ENCODE data around the gene ZIC1.

Gene ZIC1

GRCh38 chr3:147422601-147423536, 13.7 kb downstream of the ZIC1 start:
- DNase-seq (ENCODE audit: low read depth in 2 of 2) = no peak

DNA sequence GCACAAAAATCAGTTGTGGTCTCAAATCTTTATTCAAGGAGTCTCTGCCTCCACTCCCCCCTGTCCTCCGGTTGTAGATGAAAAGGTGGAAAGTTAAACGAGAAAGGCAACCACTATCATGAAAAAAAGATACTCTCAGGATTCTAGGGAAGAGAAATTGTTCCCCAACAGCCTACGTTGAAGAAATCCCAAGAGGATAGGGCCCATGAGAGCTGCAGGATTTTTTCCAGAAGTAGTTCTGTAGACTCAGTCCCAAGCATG, 14.3 kb downstream of the ZIC1 start:
- DNase-seq (ENCODE audit: low read depth in 2 of 2) = no peak

GRCh38 chr3:147423798-147424580, 14.8 kb downstream of the ZIC1 start:
- no peak for DNase-seq (ENCODE audit: low read depth in 2 of 2)

DNA sequence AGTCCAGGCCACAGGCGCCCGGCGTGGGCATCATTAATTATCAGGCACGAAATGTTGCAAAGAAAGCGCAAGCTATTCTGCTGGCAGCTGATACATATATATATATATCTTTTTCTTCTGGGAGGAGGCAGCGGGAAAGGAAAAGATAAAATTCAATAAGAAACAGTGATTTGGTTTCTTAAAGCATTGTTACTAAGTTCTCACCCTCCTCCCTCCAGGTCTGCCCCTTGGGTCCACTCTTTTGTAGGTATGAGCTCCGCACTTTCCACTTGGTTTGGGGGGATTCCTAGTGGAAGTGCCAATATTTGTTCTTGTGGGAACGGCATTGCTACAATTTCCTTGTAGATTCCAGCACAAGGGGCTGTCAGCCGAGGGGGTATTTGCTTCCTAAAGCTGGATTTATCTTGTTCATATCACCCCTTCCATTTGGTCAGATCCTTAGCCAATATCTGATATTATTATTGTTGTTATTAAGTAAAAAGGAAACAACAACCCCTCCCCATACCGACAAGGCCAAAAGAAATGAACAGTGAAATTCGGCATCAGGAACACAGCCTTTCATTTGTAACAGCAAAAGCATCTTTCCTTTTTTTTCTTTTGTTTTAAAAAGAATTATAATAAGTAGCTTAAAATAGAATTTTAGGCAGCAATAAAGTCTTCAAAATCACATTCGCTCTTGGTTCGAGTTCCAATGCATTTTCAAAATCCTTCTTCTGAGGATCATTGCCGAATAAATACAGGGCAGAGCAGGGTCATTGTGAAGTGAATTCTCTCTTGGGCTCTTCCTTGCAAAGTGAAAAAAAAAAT, 15.6 kb downstream of the ZIC1 start:
- no peak for DNase-seq (ENCODE audit: low read depth in 2 of 2)

DNA sequence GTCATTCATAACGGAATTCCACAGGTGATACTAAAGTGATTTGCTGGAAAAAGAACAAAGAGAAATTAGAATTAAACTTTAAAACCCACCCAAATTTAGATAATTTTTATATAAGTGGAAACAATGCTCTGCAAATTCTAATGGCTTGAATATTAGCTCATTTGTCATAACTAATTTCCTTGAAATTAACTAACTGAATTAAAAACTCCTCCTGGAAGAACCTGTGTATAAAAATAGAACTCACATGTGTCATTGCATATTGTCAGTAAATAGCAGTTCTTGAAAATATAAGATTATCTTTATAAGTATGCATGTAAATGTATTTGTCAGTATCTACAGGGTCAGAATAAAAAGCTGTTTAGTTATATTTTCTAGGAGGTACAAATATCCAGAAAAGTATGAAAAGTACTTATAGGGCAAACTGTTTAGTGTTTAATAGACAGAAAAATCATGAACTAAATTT, 16.3 kb downstream of the ZIC1 start:
- no peak for DNase-seq (ENCODE audit: low read depth in 2 of 2)

GRCh38 chr3:147426931-147427330, 17.8 kb downstream of the ZIC1 start:
- DNase-seq (ENCODE audit: low read depth in 2 of 2) = no peak

DNA sequence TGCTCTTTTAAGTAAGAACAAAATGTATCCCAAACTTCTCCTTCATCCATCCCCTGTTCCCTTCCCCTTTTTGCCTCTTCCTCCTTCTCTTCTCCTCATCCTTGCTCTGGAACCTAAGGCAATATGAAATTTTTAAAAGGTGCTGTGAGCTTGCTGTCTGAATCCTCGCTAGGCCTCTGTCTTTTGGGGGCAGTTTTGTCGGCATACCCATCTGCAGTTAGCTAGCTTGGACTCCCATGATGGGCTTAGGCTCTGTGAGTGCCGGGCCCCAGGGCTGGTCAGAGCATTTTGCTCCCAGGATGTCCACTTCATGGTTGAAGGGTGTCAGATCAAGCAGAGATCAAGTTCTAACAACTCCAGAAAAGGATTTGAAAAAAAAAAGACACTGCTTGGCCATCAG, 18.6 kb downstream of the ZIC1 start:
- DNase-seq (ENCODE audit: low read depth in 2 of 2) = no peak

DNA sequence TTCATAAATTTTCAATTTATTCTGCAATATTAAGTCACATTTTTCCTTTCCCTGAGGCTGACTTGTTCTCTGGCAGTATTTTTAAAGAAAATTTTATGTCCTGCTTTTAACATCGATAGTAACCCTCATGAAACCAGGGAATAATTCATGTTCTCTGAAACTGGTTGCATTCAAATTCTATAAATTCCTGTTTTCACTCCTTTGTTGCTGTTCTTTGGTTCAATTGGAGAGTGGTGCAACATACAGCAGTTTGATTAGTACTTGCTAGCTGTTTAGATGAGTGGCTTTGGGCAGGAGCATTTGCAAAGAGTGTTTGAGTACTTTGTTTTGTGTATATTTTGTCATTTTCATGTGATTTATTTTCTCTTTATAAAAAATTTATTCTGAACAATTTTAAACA, 19.2 kb downstream of the ZIC1 start:
- no peak for DNase-seq (ENCODE audit: low read depth in 2 of 2)

DNA sequence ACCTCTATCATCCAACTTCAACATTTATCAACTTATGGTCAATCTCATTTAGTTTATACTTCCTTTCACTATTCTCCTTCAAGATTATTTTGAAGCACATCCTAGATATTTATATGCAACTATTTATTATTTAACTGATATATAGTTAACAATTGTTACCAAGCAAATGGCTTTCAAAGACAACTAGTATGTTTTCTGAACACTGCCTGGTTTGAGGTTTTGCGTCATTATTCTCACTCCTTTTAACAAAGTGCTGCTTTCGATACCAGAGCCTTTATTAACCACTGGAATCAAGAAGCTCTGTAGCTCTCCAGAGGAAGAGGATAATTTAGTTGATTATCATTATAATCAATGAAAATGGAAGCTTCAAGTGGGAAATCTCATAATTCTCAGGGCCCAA, 19.6 kb downstream of the ZIC1 start:
- DNase-seq (ENCODE audit: low read depth in 2 of 2) = no peak

DNA sequence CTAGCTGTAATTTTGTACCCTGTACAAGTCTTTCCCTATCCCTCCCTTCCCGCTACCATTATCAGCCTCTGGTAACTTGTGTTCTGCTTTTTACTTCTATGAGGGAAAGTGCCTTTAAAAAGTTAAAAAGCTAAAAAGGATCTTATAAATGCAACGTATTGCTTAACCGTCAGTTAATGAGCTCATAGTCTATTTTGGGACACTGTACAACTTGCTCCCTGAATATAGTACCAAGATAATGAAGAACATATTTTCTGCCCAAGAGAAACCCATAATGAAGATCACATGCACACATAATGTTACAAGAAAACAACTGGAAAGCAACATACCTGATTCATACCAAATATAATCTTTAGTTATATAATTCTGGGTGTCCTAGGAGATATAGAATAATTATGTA, 22.6 kb downstream of the ZIC1 start:
- no peak for DNase-seq (ENCODE audit: low read depth in 2 of 2)

GRCh38 chr3:147447224-147447623, 38.1 kb downstream of the ZIC1 start:
- no peak for DNase-seq (ENCODE audit: low read depth in 2 of 2)

DNA sequence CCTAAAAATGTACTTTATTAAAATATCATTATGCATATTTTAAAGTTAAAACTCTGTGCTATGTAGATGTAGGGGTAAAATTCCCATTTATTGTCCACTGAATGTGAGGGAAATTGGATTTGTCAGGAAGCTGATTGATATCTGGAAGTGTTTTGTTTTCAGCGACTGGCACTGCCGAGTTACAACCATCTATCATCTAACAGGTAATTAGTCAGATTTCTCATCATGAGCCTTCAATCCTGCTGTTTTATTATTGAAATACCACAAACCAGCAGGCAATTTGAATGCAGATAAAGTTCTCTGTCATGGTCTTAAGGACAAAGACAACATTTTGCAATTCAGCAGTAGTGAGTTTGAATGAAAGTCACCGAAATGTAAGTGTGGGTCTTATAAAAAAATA, 40.5 kb downstream of the ZIC1 start:
- no peak for DNase-seq (ENCODE audit: low read depth in 2 of 2)

DNA sequence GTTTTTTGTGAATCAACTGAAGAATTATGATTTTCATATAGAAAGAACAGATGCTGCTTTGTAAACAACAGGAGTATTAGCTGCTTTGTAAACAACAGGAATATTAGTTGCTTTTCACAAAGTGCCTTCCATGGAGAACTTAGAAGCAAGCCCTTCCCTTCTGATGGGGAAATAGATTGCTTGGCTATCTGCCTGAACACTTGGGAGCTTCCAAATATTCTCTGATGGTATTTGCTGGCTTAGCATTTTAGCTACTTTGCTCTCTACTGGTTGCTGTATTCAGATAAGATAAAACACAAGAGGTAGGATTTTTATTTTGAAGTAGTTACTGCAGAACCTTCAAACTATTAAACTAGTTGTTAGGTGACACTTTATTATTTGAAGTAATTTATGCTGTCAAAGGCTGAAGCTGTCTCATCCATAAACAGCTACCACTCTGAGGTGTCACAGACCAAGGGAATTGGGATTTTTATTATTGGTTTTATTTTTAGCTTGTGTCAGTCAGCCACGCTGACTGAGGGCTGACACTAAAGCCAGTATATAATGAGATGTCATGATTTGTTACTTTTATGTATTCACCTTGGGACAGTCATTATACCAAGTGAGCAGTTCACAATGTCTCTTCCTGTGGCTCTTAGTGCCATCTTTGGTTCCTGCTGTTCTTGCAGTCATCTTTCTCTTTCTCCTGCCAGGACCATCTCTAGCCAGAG, 50.0 kb downstream of the ZIC1 start:
- no peak for DNase-seq (ENCODE audit: low read depth in 2 of 2)

DNA sequence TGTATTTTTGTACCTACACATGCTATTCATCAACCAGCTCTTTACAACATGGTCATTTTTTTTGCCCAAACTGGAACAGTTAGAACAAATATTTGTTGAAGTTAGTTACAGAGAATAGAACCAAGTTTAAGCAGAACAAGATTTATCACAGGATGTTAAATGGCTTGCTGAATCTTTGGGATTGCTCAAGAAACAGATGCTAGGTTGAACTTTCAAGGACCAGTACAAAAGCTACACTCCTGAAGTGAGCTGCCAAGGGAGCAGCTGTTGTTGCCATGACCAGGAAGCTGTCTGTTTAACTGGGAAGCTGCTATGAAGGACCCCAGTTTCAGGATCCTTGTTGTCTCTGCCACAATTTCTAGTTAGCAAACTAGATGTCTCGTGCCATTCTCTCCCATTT, 53.7 kb downstream of the ZIC1 start:
- DNase-seq (ENCODE audit: low read depth in 2 of 2) = no peak
